Stomach (tissue), 4 donors: ENCODE results near the gene SLC4A4.

ENCODE experiments used
- CTCF ChIP-seq, 7 experiments: fragments of 450-650 bp in 4 of 7; fragments of 200-600 bp in 3 of 7; sonication (generic) in 3 of 7; IDR thresholded peaks; one replicate each; pipeline ENCODE4 v1.5.1; 2016 to 2019; ENCODE audit warnings: antibody characterized with exemption in 7 of 7, control low read depth in 2 of 7, mild to moderate bottlenecking in 1 of 7
- EP300 ChIP-seq: sonication (generic); formaldehyde crosslinking; IDR thresholded peaks from one replicate; pipeline ENCODE4 v1.6.1; 2017; ENCODE audit warnings: antibody characterized with exemption

GRCh38 chr4:71526637-71527406 is 188.0 kb downstream of the SLC4A4 start:
- TF ChIP-seq CTCF (IDR thresholded peaks at IDR 0.05): no peak
- TF ChIP-seq EP300: no peak
